GM12878 (cell line): ENCODE data around the gene HOXC5.

Experiments
- EZH2 ChIP-seq: IDR thresholded peaks from 2 replicates; pipeline ENCODE4 v1.6.1; 2012; ENCODE audit warnings: low read depth, mild to moderate bottlenecking, control low read depth, inconsistent platforms, low read length, borderline replicate concordance; ENCODE audit not compliant: control insufficient read depth
- SIX5 ChIP-seq: IDR thresholded peaks from 2 replicates; pipeline ENCODE4 v1.6.1; 2011; ENCODE audit warnings: mild to moderate bottlenecking, low read depth, low read length, moderate library complexity; ENCODE audit not compliant: severe bottlenecking

GRCh38 chr12:54060174-54060974 is 27.5 kb downstream of the HOXC5 start:
- TF ChIP-seq EZH2 = no peak
- no peak for TF ChIP-seq SIX5
